Measurements from ENCODE around the gene SLC9A9.

The SLC9A9 gene

DNA sequence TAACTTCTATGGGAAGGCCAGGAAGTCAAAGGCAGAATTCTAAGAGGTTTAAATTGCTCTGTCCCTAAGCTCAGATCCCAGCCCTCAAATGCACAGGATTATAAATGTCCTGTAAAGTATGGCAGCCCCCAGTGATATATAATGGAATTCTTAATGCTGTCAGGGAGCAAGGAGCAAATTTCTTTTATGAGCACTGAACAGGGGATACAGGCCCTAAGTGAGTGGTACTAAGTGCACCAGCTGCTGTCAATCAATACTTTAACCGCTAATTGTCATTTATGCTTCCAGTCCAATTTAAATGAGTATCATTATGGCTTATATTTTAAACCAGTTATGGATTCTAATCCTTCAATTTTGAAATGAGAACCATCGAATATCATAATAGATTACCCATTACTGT, 4.7 kb downstream of the SLC9A9 start:
- DNase-seq (ENCODE audit: low spot score), result no peak

DNA sequence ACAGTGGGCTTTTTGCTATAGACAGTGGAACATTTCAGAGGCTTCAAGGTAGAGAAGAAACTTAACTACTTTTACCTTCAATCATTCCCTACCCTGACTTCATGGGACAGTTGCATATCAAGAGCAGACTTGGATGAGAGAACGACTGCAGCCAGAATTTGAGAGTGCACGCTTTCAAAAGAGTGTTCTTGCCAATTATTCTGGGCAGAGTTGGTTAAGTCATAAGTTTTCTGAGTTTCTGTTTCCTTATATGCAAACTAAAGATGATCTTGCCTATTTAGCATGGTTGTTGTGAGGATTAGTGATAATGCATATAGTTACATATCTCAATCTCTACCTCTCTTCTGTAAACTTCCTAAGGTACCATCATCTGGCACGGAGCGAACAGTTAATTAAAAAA, 7.6 kb downstream of the SLC9A9 start:
- DNase-seq (ENCODE audit: low spot score), result no peak

DNA sequence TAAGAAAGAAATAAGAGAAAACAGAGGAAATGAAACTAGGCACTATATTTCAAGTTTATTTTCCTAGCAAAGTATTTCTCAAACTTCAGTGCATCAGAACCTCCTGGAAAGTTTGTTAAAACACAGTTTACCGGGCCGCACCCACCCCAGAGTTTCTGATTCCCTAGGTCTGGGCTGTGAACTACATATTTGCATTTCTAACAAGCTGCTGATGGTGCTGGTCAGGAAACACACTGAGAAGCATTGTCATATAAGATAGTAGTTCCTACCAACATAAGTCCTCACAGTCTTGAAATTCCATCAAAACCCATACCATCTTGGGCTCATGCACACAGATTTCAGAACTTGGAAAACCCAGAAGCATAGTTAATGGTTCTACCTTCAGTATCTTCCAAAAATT, 8.3 kb downstream of the SLC9A9 start:
- DNase-seq (ENCODE audit: low spot score), result no peak

DNA sequence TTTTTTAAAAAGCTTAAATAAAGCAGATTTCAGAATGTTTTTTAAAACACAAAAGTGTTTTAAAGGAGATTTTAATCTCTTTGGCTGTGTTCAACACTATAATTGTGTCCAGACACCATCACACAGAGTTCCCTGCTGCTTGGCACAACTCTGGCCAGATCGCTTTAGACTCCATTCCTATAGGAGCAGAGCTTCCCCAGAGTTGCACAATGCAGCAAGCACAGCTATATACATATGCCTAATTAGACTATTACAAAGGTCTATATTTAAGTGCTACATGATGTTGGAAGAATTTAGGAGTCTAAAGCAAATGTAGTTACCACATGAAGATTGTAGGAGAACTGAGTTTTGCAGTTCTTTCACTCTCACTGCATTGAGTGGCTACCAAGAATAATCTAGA, 11.2 kb downstream of the SLC9A9 start:
- no peak for DNase-seq (ENCODE audit: low spot score)

DNA sequence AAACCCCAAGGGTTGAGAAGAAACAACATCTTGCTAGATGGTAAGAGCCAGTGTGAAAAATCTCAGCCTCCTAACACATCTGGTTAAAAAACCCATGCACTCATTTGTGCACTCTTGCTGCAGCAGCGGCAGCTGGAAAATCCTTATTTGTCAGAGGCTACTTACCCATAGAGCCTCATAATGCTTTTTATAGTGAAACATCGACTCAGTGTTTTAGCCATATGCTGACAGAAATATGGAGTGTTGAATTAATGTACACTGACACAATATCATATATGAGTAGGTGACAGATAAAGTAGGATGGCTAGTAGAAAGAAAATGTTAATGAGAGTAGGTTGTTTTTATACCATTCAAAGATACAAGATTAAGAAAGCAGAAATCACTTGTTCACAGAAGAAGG, 13.0 kb downstream of the SLC9A9 start:
- no peak for DNase-seq (ENCODE audit: low spot score)

DNA sequence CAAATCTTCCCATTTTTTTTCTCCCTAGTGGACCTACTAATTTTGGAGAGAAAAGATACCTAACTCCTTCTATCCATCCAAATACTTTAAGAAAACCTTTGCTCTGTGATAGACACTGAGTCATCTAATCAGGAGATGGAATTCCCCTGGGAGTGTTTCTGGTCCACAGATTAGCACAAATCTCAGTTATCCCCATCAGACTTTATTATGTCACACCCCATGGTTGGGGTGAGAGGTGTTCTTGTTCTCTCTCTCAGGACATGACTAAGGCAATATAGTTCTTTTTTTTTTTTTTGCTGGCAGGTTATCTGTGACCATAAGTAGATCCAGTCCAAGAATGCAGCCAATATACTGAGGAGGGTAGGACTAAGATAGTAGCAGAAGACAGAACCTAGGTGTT, 15.8 kb downstream of the SLC9A9 start:
- DNase-seq (ENCODE audit: low spot score), result no peak

DNA sequence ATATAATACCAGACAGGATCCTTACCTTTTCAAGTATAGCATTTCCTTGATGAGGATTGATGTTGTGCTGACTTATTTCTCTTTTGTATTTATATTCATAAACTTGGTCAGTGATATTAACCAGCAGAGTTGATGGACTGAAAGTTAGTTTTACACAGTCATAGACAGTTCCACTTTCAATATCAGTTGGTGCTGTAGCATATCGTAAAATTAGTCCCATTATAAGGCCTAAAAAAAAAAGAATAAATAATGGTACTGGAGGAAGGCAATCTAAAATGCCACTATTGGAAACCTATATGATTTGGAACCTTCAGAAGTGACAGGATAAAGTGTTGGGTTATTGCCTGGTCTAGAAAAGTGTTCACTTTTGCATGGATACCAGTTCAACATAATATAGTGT, 16.3 kb downstream of the SLC9A9 start:
- no peak for DNase-seq (ENCODE audit: low spot score)

DNA sequence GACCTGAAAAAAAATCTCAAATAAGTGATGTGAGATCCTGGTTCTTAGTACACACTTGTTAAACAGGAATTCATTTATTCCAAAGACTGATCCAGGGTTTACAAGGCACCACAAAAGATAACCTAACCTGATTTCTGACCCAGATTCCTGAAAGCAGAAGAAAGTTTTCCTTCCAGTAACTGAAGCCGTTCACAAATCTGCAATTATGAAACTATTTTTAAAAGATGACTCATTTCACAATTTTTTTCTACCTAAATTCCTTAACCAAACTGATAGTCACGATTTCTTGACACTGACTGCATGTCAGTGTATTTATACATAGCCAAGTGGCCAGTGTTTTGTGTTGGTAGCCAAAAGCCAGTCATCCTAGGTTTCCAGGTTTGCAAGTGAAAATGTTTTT, 17.1 kb downstream of the SLC9A9 start:
- no peak for DNase-seq (ENCODE audit: low spot score)

DNA sequence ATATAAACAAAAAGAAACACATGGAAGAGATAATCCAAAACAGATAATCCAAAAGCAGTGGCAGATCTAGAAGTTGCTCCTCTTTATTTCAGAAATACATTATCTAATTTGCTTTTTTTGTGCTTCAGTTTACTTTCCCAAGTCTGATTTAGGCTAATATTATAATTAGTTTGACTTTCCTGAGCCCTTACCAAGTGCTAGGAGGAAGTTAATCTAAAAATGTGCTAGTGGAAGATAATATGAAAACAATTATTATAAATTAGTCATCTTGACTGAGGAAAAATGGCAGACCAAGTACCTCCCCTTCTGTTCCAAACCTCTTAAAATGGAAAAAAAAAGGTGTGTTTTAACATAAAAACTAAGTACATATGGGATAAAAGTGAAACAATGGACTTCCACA, 17.5 kb downstream of the SLC9A9 start:
- DNase-seq (ENCODE audit: low spot score), result no peak

DNA sequence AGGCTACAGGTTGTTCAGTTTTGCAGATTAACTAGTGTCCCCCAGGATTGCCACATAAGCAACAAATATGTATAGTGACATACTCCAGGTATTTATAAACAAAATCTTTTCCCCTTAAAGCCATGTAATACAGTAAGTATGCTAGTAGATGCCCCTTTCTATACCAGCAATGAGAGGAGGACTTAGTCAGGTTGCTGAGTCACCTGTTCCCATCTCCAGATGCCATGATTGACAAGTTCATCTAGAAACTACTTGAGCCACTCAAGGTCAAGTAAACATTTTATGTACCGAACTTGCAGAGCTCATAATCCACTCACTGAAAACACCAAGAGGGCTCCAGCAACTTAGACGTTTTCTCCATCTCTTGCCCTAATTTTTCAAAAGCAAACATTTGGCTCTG, 18.2 kb downstream of the SLC9A9 start:
- no peak for DNase-seq (ENCODE audit: low spot score)

DNA sequence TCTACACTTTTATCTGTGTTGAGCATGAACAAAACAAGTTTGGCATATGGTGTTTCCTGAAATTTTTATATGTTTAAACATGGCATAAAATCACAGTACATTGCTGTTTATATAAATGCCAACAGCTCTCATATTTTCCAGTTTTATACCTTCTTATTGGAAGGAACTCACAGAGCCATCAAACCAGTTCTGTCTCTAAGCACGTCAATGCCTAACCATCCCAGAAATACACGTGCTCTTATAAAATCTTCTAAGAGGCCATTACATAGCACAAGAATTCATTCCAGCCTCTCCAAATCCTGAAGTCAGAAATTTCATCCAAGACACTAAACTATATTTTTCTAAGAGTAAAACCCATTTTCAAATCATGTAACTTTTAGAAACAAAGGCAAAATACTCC, 20.8 kb downstream of the SLC9A9 start:
- no peak for DNase-seq (ENCODE audit: low spot score)

DNA sequence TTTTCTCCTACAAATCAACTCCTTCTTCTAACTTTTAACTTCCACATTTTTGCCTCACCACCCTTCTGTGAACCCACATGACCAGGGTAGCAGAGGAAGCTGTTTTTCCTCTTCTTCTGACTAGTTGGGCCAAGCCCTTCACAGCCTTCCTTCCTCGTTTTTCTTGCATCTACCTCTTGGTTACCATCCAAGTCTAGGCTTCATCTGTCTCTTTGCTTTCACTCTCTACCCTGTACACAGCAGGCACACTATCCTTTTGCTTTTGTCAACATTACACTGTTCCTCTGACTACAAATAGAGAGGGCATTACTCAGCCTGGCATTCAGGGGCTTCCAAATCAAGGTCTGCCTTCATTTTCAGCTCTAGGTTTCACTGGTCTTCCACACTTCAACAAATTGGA, 22.0 kb downstream of the SLC9A9 start:
- DNase-seq (ENCODE audit: low spot score), result peak; percentile 72

DNA sequence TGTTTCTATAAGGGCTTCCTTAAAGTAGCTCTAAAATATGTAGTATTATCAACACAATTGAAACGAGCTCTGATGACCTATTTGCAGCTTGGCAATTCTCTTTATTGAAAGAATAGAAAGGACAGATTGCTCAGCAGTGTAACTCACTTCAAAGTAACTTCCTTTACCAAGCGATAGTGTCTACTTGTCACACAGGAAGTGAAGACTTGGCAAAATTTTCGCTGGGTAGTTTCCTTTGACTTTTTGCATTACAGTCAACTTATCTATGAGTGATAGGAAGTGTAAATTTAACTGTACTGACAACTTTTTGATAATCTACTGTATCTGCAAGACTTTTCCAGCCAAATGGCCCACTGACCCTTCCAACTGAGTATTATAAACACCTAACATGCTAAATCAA, 22.8 kb downstream of the SLC9A9 start:
- no peak for DNase-seq (ENCODE audit: low spot score)

DNA sequence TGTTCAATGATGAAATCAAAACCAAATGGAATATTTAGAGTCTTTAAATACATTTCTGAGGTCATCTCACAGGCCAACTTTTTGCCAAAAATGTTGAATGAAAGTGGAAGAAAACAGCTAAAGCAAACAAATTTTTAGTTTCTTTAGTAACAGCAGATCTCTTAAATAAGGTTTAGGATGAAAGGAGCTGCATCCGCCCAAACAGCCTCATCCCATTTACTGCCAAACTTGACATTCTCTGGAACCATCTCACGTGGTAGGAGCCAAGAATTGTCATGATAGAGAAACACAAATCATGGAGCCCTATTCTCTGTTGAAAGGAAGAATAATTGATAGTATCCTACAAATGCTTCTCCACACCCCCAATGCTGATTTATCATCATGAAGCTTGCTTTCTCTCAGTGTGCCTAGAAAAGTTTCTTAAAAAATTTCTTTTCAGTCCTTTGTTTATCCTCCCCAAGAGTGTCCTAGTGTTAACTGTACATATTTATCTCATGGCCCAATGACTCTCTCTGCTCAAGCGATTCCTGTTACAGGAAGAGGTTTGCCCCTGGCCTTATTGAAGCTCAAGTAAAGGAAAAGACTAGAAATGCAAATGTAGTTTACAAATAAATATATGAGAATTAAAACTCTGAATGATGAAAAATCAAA, 23.4 kb downstream of the SLC9A9 start:
- no peak for DNase-seq (ENCODE audit: low spot score)

DNA sequence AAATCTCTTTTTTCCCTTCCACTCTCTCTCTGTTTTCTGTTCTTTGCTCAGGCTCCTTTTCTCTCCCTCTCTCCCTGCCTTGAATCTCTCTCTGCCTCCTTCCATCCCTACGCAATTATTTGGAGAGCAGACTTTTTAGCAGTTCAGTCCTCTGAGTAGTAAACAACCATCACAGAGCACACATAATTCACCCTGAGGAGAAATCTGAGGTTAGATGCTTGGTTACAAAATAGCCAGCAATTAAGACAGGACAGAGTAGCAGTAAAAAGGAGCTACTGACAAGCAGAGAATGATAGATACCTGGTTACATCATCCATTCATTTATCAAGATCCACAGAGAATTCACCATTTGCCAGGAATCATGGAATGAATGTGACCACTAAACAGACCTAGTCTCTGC, 25.5 kb downstream of the SLC9A9 start:
- DNase-seq (ENCODE audit: low spot score), result no peak

DNA sequence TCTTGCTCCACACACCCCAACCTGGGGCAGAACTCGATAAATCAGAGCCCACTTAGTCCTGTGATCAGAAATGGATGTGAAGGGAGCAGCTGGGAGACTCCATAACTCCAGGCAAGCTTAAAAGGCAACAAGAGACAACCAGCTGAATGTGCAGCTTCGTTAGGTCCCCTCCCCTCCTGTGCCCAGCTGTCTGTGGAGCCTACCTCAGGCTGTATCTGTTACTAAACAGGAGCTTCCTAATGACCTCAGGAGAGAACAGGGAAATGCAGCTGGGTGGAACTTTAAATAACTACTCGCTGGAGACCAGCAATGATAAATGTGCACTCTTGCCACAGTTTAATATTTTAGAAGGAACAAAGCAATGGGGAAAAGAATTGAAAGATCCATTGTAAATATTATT, 25.9 kb downstream of the SLC9A9 start:
- no peak for DNase-seq (ENCODE audit: low spot score)

DNA sequence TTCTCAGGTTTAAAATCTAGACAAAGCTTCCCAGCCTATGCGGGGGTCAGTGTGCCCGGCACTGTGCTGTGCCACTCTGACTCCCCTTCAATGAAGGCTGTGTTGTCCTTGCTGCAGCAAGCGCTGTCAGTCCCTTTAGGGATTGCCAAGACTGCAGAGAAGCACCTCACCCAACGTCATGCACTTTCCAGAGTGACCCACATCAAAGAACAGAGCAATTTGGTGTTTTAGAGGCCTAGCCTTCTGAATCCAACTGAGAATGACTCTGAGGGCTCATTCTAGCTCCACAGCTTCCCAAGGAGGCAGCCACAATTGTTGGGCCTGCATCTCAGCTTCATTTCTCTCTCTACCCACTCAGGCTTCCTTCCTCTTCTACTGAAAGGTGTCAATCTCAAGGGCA, 26.4 kb downstream of the SLC9A9 start:
- no peak for DNase-seq (ENCODE audit: low spot score)

DNA sequence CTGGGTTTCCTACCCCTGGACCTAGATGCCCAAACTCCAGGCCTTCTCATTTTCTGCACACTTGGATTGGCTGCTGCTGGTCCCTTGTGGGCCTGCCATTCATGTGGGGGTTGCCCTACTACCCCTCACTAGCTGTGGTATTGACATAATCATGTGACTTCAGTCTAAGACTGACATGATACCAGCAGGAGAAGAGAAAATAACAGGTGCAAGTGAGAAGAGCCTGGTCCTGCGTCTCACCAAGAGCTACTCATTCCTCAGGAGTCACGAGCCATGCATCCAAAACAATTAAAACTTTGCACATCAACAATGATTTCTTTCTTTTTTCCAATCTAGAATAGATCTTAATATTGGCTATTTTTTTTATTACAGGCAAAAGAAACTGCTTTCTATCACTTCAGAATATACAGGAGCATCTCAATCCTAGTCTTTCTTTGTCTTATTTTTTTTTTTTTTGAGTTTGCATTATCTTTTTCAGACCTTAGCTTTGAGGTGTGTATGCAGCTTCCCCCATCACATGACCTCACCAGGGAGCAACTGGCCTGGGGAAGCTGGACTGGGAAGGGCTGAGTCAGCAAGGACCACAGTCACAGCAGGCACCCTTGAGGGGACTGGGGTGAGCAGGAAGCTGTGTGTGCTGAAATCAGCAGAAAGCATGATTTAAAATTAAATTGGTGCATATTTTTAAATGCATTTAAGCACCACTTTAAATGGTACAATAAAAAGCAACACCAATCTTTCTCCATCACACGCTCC, 27.6 kb downstream of the SLC9A9 start:
- peak; percentile 51 for DNase-seq (ENCODE audit: low spot score)

DNA sequence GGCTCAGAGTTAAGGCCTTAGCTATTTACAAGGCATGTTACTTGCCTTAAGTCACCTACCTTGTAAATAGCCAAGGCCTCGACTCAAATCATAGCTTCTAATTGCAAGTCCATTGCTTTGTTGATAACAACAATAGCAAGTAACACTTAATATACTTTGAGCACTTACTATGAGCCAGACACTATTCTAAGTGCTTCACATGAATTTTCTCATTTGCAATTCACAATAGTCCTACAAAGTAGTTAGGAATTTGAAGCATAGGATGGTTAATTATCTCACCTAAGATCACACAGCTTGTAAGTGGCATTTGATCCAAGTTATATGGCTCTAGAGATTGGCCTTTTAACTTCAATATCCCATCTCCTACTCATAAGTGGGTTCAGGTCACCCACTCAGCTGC, 28.4 kb downstream of the SLC9A9 start:
- no peak for DNase-seq (ENCODE audit: low spot score)

DNA sequence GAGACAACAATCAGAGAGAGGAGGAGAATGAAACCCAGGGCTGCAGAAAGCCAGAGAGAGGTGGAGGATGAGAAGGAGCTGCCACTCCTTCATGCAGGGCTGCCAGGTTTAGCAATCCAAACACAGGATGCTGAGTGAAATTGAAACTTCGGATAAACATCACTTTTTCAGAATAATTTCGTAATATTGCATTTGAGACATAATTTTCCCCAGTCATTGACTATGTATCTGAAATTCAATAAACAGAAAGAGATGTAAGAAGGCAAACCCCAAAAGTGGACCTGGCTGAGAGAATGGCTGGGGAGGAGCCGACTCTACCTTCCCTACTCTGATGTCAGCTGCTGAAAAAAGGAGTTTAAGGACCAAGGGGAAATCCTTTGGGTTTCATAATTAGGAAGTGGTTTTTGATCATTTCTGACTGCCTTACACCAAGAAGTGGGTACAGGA, 33.8 kb downstream of the SLC9A9 start:
- DNase-seq (ENCODE audit: low spot score), result no peak

DNA sequence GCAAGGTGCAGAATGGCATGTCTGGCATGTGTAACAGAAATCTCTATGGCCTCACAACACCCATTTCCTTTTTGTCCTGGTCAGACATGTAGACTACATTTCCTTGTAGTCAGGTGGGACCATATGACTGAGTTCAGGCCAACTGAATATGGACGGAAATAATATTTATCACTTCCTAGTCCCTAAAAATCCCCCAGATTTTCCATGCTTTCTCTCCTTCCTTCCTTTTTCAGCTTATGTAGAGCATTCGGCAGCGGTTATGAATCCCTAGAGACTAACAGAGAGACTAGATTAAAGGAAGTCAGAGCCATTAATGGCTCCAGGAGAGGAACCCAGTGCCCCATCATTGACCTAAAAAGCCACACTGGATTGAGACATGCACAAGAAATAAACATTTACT, 35.8 kb downstream of the SLC9A9 start:
- no peak for DNase-seq (ENCODE audit: low spot score)

DNA sequence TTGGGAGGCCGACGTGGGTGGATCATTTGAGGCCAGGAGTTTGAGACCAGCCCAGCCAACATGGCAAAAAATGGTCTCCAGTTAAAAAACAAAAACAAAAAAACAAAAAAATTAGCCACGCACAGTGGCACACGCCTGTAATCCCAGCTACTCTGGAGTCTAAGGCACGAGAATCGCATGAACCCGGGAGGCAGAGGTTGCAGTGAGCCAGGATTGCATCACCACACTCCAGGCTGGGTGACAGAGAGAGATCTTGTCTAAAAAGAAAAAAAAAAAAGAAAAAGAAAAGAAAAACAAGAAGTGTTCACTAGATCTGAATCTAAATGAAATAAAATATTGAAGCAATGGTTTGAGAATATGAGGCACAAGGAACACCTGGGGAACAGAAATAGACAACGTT, 36.7 kb downstream of the SLC9A9 start:
- DNase-seq (ENCODE audit: low spot score), result no peak

DNA sequence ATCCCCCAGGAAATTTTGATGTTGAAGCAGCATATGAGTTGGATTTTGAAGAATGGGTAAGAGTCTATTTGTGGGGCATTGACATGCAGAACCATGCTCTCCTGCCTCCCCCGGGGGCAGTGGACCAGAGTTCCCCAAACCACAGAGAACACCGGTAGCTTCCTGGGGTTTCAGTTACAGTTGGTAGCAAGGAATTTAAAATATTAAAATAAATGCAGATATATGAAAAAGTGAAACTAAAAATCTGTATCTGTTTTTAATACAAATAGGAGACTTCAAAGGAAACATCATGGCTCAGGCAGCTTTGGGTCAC, 37.4 kb downstream of the SLC9A9 start:
- DNase-seq (ENCODE audit: low spot score), result no peak
